Caco-2 (cell line): ENCODE data around the gene CCNA1. TPM values are rescaled to one million over a fixed set of nuclear protein-coding genes. Genes with fewer than 3 reads are reported as not detected.

Experiments used
- BruUV-seq: library from RNA; stranded (reverse); fragments of 400-500 nt; replicated peaks from 2 replicates; lab custom pipeline; 2021; lab: Mats Ljungman, UMichigan
- CTCF ChIA-PET: fragments of 300-600 bp; sonication (Branson Sonifier 250); formaldehyde crosslinking; loops from one replicate; lab custom pipeline; 2022; ENCODE audit warnings: antibody characterized with exemption; lab: Charles Lee
- POLR2A ChIA-PET: fragments of 300-600 bp; sonication (Branson Sonifier 250); formaldehyde crosslinking; loops from one replicate; lab custom pipeline; 2022; ENCODE audit warnings: antibody characterized with exemption; lab: Charles Lee
- DNase-seq, 2 experiments: peaks; one replicate each; pipeline versions ENCODE4 v3.0.0 to v3.0.0-alpha.2; 2020 to 2022
- H3K27me3 ChIP-seq: replicated peaks from 2 replicates; pipeline ENCODE4 v1.6.0; 2011; ENCODE audit warnings: low read length; ENCODE audit not compliant: control insufficient read depth, insufficient read depth
- H3K36me3 ChIP-seq: 2 replicates; pipeline ENCODE4 v1.5.1; 2011; ENCODE audit warnings: low read length; ENCODE audit not compliant: control insufficient read depth, insufficient read depth
- H3K4me1 ChIP-seq: fragments of 250-450 bp; sonication (Bioruptor Pico); 2 replicates; pipeline ENCODE4 v1.5.1; 2020; ENCODE audit warnings: mild to moderate bottlenecking
- H3K4me3 ChIP-seq: 2 replicates; pipeline ENCODE4 v1.5.1; 2011; ENCODE audit warnings: low read depth, mild to moderate bottlenecking, control low read depth, low read length
- H3K9me3 ChIP-seq: fragments of 250-450 bp; sonication (Bioruptor Pico); 2 replicates; pipeline ENCODE4 v1.5.1; 2020; ENCODE audit warnings: mild to moderate bottlenecking, moderate library complexity
- H3K27ac Mint-ChIP-seq: one replicate; pipeline ENCODE4 v1.8.0; 2022; ENCODE audit warnings: mixed read lengths; ENCODE audit not compliant: unreplicated experiment
- H3K27me3 Mint-ChIP-seq: one replicate; pipeline ENCODE4 v1.8.0; 2022; ENCODE audit warnings: mixed read lengths; ENCODE audit not compliant: insufficient read depth, unreplicated experiment
- H3K36me3 Mint-ChIP-seq: one replicate; pipeline ENCODE4 v1.8.0; 2022; ENCODE audit warnings: mild to moderate bottlenecking, mixed read lengths; ENCODE audit not compliant: insufficient read depth, unreplicated experiment
- H3K4me1 Mint-ChIP-seq: one replicate; pipeline ENCODE4 v1.8.0; 2022; ENCODE audit warnings: low read depth, mixed read lengths; ENCODE audit not compliant: unreplicated experiment
- H3K4me3 Mint-ChIP-seq: one replicate; pipeline ENCODE4 v1.8.0; 2022; ENCODE audit warnings: mild to moderate bottlenecking, moderate library complexity, mixed read lengths; ENCODE audit not compliant: unreplicated experiment
- H3K9me3 Mint-ChIP-seq: one replicate; pipeline ENCODE4 v1.8.0; 2022; ENCODE audit warnings: mixed read lengths; ENCODE audit not compliant: unreplicated experiment
- intact Hi-C: fragments of 100-400 bp; cut with micrococcal nuclease; formaldehyde crosslinking; loops from one replicate; pipeline ENCODE4 v1.10.0; 2022; ENCODE audit not compliant: unreplicated experiment
- total RNA-seq: library from RNA; stranded (reverse); gene quantifications from 2 replicates; pipeline ENCODE4 v1.2.3, GENCODE V29; 2022
- TF ChIP-seq, protein P1 (sequence below), 2 experiments: fragments of 200-600 bp in 1 of 2; IDR thresholded peaks; 1 replicate in 1 of 2; 2 replicates in 1 of 2; pipeline versions ENCODE4 v1.5.1 to v1.8.0; 2011 to 2022; ENCODE audit warnings: antibody characterized with exemption in 1 of 2, control low read depth in 1 of 2, inconsistent platforms in 1 of 2, low read depth in 1 of 2, low read length in 1 of 2, mild to moderate bottlenecking in 1 of 2, moderate library complexity in 1 of 2; ENCODE audit not compliant: insufficient read depth in 1 of 2, severe bottlenecking in 1 of 2, unreplicated experiment in 1 of 2

Gene CCNA1
- total RNA-seq, 1 experiment from 2014 or later = not detected

GRCh38 chr13:36420437-36420891, 11.8 kb upstream of the CCNA1 start:
- Histone ChIP-seq H3K4me1 (no peaks in the 10 kb centered on the region), H3K9me3 (no peaks in the 10 kb centered on the region), H3K36me3 (no peaks in the 10 kb centered on the region), H3K27me3 (no peaks in the 10 kb centered on the region), H3K4me3 (no peak overlapping the region)
- ChIA-PET CTCF (no interaction called here), POLR2A (no interaction called here)
- Mint-ChIP-seq H3K27ac (no peak overlapping the region), H3K9me3 (peaks cover 9% of the 10 kb centered on the region), H3K36me3 (no peaks in the 10 kb centered on the region), H3K4me1 (peaks cover 6% of the 10 kb centered on the region), H3K4me3 (no peak overlapping the region), H3K27me3 (no peaks in the 10 kb centered on the region)
- intact Hi-C loops = loop anchor here (1.0 to 2.0 kb wide), 4 partner anchors 54 to 560 kb away; no protein-coding TSS in a partner anchor
- peak; percentile 66 to 74 for DNase-seq
- TF ChIP-seq, protein P1, sequence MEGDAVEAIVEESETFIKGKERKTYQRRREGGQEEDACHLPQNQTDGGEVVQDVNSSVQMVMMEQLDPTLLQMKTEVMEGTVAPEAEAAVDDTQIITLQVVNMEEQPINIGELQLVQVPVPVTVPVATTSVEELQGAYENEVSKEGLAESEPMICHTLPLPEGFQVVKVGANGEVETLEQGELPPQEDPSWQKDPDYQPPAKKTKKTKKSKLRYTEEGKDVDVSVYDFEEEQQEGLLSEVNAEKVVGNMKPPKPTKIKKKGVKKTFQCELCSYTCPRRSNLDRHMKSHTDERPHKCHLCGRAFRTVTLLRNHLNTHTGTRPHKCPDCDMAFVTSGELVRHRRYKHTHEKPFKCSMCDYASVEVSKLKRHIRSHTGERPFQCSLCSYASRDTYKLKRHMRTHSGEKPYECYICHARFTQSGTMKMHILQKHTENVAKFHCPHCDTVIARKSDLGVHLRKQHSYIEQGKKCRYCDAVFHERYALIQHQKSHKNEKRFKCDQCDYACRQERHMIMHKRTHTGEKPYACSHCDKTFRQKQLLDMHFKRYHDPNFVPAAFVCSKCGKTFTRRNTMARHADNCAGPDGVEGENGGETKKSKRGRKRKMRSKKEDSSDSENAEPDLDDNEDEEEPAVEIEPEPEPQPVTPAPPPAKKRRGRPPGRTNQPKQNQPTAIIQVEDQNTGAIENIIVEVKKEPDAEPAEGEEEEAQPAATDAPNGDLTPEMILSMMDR (IDR thresholded peaks at IDR 0.05; ENCODE audit: insufficient read depth in 1 of 2, low read depth in 1 of 2, low read length in 1 of 2, severe bottlenecking in 1 of 2, unreplicated experiment in 1 of 2) = peak; percentile 74 to 84
- BruUV-seq = no TSS peak

DNA sequence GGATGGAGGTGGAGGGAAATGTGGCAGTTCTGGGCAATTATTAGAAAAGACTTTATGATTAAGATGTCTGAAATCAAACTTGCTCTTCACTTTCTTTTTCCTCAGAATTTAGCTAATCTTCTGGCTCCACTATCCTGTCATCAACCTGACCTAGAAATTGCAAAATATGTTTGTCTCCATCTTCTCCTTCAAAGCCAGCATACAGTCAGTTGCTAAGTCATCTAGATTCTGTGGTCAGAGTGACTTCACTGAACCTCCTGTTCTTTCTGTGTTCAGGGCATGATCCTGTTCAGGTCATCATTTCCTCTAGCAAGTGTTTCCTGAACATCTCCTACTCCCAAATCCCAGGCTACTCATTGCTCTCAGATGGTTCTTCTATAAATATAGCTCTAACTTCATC, 10.8 kb upstream of the CCNA1 start:
- intact Hi-C loops = loop anchor here (2.0 kb wide), 3 partner anchors 53 to 559 kb away; no protein-coding TSS in a partner anchor
- CTCF ChIA-PET = interaction anchor here (0.6 kb wide), 1 partner anchor 138 kb away, joined by 3 read pairs; no protein-coding TSS in a partner anchor

DNA sequence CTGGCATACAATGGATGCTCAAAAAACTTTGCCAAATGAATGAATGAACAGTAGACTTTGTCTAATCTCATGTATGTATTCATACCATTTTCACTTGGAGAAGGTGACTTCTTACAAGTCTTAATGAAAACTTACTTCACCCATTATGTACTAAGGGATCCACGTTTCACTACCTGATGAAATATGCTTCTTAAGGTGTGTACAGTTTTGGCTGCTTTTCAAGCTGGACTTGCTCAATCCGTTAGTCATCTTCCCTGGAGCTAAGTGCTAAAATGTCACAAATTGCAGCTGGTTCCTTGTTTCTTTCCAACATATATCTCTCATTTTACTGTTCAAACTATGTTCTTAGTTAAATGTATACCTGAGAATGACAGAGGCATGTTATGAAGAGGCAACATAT, 4.2 kb upstream of the CCNA1 start:
- CTCF ChIA-PET = no interaction called here
- no peaks in the 10 kb centered on the region for H3K36me3 Mint-ChIP-seq
- no peaks in the 10 kb centered on the region for H3K27me3 ChIP-seq
- H3K4me3 Mint-ChIP-seq = no peak overlapping the region
- H3K36me3 ChIP-seq = no peaks in the 10 kb centered on the region
- H3K9me3 Mint-ChIP-seq = peaks cover 12% of the 10 kb centered on the region
- H3K4me1 ChIP-seq = no peaks in the 10 kb centered on the region
- TF ChIP-seq, protein P1 (IDR thresholded peaks at IDR 0.05; ENCODE audit: insufficient read depth in 1 of 2, low read depth in 1 of 2, low read length in 1 of 2, severe bottlenecking in 1 of 2, unreplicated experiment in 1 of 2) = no peak
- DNase-seq = no peak
- H3K4me3 ChIP-seq = no peak overlapping the region
- BruUV-seq = no TSS peak
- no peaks in the 10 kb centered on the region for H3K4me1 Mint-ChIP-seq
- H3K9me3 ChIP-seq = no peaks in the 10 kb centered on the region
- intact Hi-C loops = no loop called here
- POLR2A ChIA-PET = no interaction called here
- H3K27me3 Mint-ChIP-seq = no peaks in the 10 kb centered on the region
- no peak overlapping the region for H3K27ac Mint-ChIP-seq

More for the DNA sequence above, 10.8 kb upstream of the CCNA1 start:
- no peak for DNase-seq
- no TSS peak for BruUV-seq
- TF ChIP-seq, protein P1 (IDR thresholded peaks at IDR 0.05; ENCODE audit: insufficient read depth in 1 of 2, low read depth in 1 of 2, low read length in 1 of 2, severe bottlenecking in 1 of 2, unreplicated experiment in 1 of 2) = no peak
- peaks cover 9% of the 10 kb centered on the region for H3K9me3 Mint-ChIP-seq
- H3K4me1 Mint-ChIP-seq = peaks cover 6% of the 10 kb centered on the region
- Histone ChIP-seq H3K4me1 (no peaks in the 10 kb centered on the region), H3K27me3 (no peaks in the 10 kb centered on the region), H3K9me3 (no peaks in the 10 kb centered on the region), H3K4me3 (no peak overlapping the region), H3K36me3 (no peaks in the 10 kb centered on the region)
- POLR2A ChIA-PET = no interaction called here
- no peaks in the 10 kb centered on the region for H3K27me3 Mint-ChIP-seq
- no peak overlapping the region for H3K27ac Mint-ChIP-seq
- H3K36me3 Mint-ChIP-seq = no peaks in the 10 kb centered on the region
- no peak overlapping the region for H3K4me3 Mint-ChIP-seq
